Vagina (tissue), 2 donors: ENCODE measurements around the gene PRKCE. TPM values are rescaled to one million over a fixed set of nuclear protein-coding genes. Genes with fewer than 3 reads are reported as not detected.

Experiments
- DNase-seq, 2 donors: peaks; one replicate each; pipeline ENCODE4 v3.0.0-alpha.2; 2017; ENCODE audit errors: extremely low spot score in 2 of 2
- H3K27ac ChIP-seq: fragments of 200-600 bp; sonication (generic); one replicate; pipeline ENCODE4 v1.5.1; 2019
- H3K27me3 ChIP-seq: fragments of 200-600 bp; sonication (generic); one replicate; pipeline ENCODE4 v1.5.1; 2019
- H3K36me3 ChIP-seq, 2 donors: fragments of 200-600 bp; sonication (generic); one replicate each; pipeline ENCODE4 v1.5.1; 2017 to 2019
- H3K4me1 ChIP-seq: fragments of 200-600 bp; sonication (generic); one replicate; pipeline ENCODE4 v1.5.1; 2019
- H3K4me3 ChIP-seq, 2 donors: fragments of 200-600 bp; sonication (generic); 1 replicate in 1 of 2; 2 replicates in 1 of 2; pipeline ENCODE4 v1.5.1; 2016 to 2019
- H3K9me3 ChIP-seq: fragments of 200-600 bp; sonication (generic); one replicate; pipeline ENCODE4 v1.5.1; 2019
- POLR2A ChIP-seq, 2 donors: fragments of 450-650 bp; IDR thresholded peaks; one replicate each; pipeline ENCODE4 v1.6.1; 2017; ENCODE audit warnings: antibody characterized with exemption in 2 of 2, mild to moderate bottlenecking in 2 of 2, moderate library complexity in 2 of 2
- POLR2AphosphoS5 ChIP-seq, 2 donors: sonication (generic); formaldehyde crosslinking; IDR thresholded peaks; one replicate each; pipeline ENCODE4 v1.9.0; 2017; ENCODE audit warnings: antibody characterized with exemption in 2 of 2, mild to moderate bottlenecking in 2 of 2, low read depth in 1 of 2; ENCODE audit not compliant: insufficient read depth in 1 of 2
- intact Hi-C: fragments of 100-400 bp; cut with DNase I; formaldehyde crosslinking; loops from one replicate; pipeline ENCODE4 v1.15.1; 2023
- total RNA-seq: library from RNA; depleted of rRNA; stranded (reverse); fragments of >200 nt; gene quantifications from one replicate; pipeline ENCODE4 v1.2.3, GENCODE V29; 2016
- TF ChIP-seq, protein P1 (sequence below), 3 experiments: fragments of 450-650 bp in 2 of 3; fragments of 200-600 bp in 1 of 3; sonication (generic) in 1 of 3; IDR thresholded peaks; one replicate each; pipeline ENCODE4 v1.5.1; 2017 to 2019; ENCODE audit warnings: antibody characterized with exemption in 3 of 3, mild to moderate bottlenecking in 2 of 3, moderate library complexity in 2 of 3

PRKCE gene
- total RNA-seq, 1 donor from 2014 or later = 11.8 TPM

DNA sequence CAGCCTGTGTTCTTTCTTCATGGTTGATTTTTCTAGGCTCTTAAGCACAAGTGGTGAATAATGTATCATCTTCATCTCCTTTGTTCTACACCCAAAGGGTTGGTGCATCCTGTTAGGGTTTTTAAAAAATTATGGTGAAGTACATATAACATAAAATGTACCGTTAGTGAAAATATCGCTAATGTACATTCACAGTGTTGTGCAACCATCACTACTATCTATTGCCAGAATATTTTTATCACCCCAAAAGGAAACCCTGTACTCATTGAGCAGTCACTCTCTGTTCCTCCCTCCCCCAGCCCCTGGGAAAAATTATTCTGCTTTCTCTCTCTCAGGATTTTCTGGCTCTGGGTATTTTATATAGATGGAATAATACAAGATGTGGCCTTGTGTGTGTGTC, 98.5 kb downstream of the PRKCE start:
- Histone ChIP-seq H3K27ac (no peak overlapping the region), H3K9me3 (no peaks in the 10 kb centered on the region), H3K36me3 (no peaks in the 10 kb centered on the region), H3K27me3 (no peaks in the 10 kb centered on the region), H3K4me1 (peaks cover 37% of the 10 kb centered on the region), H3K4me3 (no peak overlapping the region)
- DNase-seq = no peak
- intact Hi-C loops = no loop called here
- TF ChIP-seq POLR2AphosphoS5 (IDR thresholded peaks at IDR 0.05; ENCODE audit: insufficient read depth in 1 of 2, low read depth in 1 of 2) (no peak), POLR2A (IDR thresholded peaks at IDR 0.05) (no peak)
- TF ChIP-seq, protein P1, sequence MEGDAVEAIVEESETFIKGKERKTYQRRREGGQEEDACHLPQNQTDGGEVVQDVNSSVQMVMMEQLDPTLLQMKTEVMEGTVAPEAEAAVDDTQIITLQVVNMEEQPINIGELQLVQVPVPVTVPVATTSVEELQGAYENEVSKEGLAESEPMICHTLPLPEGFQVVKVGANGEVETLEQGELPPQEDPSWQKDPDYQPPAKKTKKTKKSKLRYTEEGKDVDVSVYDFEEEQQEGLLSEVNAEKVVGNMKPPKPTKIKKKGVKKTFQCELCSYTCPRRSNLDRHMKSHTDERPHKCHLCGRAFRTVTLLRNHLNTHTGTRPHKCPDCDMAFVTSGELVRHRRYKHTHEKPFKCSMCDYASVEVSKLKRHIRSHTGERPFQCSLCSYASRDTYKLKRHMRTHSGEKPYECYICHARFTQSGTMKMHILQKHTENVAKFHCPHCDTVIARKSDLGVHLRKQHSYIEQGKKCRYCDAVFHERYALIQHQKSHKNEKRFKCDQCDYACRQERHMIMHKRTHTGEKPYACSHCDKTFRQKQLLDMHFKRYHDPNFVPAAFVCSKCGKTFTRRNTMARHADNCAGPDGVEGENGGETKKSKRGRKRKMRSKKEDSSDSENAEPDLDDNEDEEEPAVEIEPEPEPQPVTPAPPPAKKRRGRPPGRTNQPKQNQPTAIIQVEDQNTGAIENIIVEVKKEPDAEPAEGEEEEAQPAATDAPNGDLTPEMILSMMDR (IDR thresholded peaks at IDR 0.05) = no peak

DNA sequence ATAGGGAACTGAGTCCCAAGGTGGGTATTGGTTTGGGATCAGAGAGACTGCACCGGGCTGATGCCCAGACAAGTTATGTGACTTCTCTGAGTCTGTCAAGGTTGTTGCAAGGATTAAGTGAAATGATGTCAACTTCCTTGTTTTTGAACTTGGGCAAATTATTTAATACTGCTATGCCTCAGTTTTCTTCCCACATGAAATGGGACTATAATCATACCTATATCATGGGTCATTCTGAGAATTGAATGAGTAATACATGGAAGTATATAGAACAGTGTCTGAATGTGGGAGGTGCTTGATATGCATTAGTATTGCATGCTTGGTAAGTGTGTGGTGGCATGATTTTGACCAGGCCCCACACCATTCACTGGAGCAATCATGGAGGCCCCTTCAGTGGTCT, 99.0 kb downstream of the PRKCE start:
- TF ChIP-seq POLR2A (IDR thresholded peaks at IDR 0.05) = no peak
- TF ChIP-seq, protein P1 (IDR thresholded peaks at IDR 0.05) = no peak
- no peak for TF ChIP-seq POLR2AphosphoS5 (IDR thresholded peaks at IDR 0.05; ENCODE audit: insufficient read depth in 1 of 2, low read depth in 1 of 2)
- Histone ChIP-seq H3K4me3 (no peak overlapping the region), H3K4me1 (peaks cover 33% of the 10 kb centered on the region), H3K27ac (no peak overlapping the region), H3K27me3 (no peaks in the 10 kb centered on the region), H3K36me3 (no peaks in the 10 kb centered on the region), H3K9me3 (no peaks in the 10 kb centered on the region)
- DNase-seq = no peak
- intact Hi-C loops = no loop called here

DNA sequence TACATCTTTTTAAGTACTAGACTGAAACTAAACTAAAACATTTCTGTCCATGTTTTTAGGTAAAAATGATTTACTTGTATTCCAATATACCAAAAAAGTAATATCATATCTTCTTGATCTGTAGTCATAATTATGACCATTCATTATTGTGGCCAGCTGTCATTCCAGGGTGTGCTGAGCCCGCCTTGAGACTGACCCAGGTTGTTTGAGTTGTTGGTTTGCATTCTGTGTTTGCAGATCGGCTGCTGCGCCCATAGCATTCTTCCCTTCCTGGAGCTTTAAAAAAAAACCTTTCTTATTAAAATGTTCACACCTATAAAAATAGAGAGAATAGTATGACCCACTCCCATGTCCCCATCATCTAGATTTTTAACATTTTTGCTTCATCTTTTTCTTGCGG, 101.9 kb downstream of the PRKCE start:
- TF ChIP-seq POLR2A (IDR thresholded peaks at IDR 0.05) (no peak), POLR2AphosphoS5 (IDR thresholded peaks at IDR 0.05; ENCODE audit: insufficient read depth in 1 of 2, low read depth in 1 of 2) (no peak)
- no peaks in the 10 kb centered on the region for H3K27me3 ChIP-seq
- H3K36me3 ChIP-seq = no peaks in the 10 kb centered on the region
- peaks cover 40% of the 10 kb centered on the region for H3K4me1 ChIP-seq
- H3K9me3 ChIP-seq = no peaks in the 10 kb centered on the region
- H3K27ac ChIP-seq = no peak overlapping the region
- no peak for DNase-seq
- intact Hi-C loops = no loop called here
- H3K4me3 ChIP-seq = no peak overlapping the region

DNA sequence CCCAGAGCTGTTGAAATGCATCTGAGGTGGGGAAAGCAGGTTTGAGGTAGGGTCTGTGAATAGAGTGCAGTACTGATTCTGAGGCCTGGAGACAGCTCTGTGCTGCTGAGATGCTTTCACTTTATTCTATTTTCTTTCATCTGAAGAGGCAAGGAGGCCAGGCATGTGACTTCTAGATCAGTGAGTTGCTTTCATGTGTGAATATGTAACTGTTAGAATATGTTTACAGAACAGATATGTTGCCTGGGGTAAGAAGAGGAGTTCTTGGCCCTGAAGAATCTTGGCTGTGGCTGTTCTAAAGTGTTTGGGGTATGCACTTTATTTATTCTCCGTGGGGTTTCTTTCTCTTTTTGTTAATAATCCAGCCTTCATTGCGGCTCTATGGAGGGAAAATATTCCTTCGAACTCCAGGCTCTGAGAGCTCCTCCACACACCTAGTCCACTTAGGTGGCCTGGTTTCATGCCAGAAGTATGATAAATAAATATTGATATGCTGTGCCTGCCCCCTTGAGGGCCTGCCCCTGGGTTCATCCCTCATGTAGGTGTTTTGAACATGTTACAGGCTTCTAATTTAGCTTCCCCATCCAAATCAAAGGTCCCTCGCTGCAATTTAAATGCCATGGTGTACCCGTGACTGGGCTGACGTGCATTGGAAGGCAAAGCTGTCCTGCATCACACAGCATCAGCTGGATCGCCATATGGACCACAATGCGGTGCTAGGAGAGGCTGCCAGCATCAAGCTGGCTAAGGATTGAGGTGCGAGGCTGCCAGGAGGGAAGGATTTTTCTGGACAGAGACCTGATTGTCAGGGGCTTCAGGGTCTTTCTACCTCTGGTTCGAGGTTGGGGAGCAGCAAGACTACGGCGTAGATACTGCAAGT, 102.9 kb downstream of the PRKCE start:
- TF ChIP-seq POLR2AphosphoS5 (IDR thresholded peaks at IDR 0.05; ENCODE audit: insufficient read depth in 1 of 2, low read depth in 1 of 2) = no peak
- no peak for TF ChIP-seq POLR2A (IDR thresholded peaks at IDR 0.05)
- TF ChIP-seq, protein P1 (IDR thresholded peaks at IDR 0.05) = no peak
- intact Hi-C loops = no loop called here
- H3K36me3 ChIP-seq = no peaks in the 10 kb centered on the region
- DNase-seq = no peak
- no peak overlapping the region for H3K27ac ChIP-seq
- H3K9me3 ChIP-seq = no peaks in the 10 kb centered on the region
- no peaks in the 10 kb centered on the region for H3K27me3 ChIP-seq
- H3K4me3 ChIP-seq = no peak overlapping the region
- H3K4me1 ChIP-seq = peaks cover 36% of the 10 kb centered on the region

DNA sequence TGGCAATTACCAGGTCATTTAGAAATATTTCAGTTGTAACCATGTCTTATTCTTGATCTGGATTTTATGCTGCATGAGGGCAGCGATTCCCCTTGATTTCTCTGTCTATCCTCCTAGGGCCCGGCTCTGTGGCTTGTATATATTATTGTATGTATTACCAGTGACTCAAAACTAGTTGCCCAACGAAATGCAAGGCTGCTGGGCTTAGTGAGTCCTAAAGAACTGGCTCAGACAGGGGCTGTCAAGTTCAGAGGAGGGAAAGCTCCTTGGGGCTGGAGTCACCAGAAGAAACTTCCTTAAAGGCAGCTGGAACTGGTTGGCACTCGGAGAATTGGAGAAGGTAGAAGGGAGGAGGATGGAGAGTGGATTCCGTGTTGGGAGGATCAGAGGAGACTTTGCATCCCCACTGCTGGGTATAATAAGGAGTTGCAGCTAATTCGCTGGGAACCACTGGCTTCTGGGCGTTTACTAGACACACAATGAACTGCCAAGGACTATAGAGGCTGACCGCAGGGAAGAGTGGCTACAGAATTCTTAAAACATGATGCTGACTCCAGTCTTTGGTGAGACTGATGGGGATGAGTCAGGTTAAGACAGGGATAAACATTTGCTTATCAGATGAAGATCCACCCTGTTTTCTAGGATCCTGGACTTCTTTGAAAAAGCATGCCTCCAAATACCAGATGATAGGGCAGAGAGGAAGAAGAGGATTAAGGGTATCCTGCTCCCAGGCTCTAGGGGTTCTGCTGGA, 104.3 kb downstream of the PRKCE start:
- no peak overlapping the region for H3K4me3 ChIP-seq
- H3K27me3 ChIP-seq = no peaks in the 10 kb centered on the region
- no peaks in the 10 kb centered on the region for H3K36me3 ChIP-seq
- no peaks in the 10 kb centered on the region for H3K9me3 ChIP-seq
- DNase-seq = no peak
- intact Hi-C loops = no loop called here
- no peak overlapping the region for H3K27ac ChIP-seq
- TF ChIP-seq POLR2AphosphoS5 (IDR thresholded peaks at IDR 0.05; ENCODE audit: insufficient read depth in 1 of 2, low read depth in 1 of 2) = no peak
- TF ChIP-seq POLR2A (IDR thresholded peaks at IDR 0.05) = no peak
- TF ChIP-seq, protein P1 (IDR thresholded peaks at IDR 0.05) = no peak
- H3K4me1 ChIP-seq = peaks cover 37% of the 10 kb centered on the region
